GM21529 (cell line): ENCODE data around the gene NRP2.

Experiments used
- ATAC-seq: cut with Tn5 transposase; IDR thresholded peaks from one replicate; pipeline ENCODE4 v1.9.1; 2021; ENCODE audit not compliant: unreplicated experiment

NRP2 gene

DNA sequence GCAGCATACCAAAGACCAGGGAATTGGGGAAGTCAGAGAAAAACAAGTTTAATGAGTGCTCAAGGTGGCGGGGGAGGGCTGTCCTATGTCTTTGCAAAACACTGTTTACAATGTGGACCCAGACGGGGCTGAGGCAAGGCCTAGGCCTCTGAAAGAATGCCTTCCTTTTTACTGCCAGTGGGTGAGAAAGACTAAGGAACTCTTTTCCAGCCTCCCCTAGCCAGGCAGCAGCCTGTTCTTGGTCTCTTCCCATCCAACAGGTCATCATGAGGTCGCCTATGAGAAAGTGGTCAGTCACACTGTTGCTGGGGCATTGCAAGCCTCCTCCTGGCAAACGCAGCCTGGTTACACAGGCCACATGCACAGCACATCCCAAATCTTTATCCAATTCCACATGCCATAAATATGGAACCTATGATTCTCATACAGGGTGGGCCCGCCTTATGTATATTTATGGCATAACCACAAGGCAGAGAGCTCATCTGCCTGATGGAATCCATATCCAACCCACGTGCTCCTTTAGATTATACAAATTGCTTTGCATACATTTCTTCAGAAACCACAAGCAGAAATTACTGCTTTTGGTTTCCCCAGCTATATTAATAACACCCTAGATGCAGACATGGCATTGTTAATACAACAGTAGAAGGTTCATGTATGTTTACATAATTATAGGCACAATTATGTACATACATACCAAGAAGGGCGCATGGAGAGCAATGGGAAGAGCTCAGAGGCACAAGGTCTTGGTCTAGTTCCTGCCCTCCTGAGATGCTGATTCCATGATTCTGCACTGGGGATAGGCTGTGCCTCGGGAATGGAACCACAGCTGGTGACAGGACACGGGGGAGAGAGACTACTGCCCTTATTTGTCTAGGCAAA, 48.6 kb downstream of the NRP2 start:
- peak; percentile 5 for ATAC-seq

DNA sequence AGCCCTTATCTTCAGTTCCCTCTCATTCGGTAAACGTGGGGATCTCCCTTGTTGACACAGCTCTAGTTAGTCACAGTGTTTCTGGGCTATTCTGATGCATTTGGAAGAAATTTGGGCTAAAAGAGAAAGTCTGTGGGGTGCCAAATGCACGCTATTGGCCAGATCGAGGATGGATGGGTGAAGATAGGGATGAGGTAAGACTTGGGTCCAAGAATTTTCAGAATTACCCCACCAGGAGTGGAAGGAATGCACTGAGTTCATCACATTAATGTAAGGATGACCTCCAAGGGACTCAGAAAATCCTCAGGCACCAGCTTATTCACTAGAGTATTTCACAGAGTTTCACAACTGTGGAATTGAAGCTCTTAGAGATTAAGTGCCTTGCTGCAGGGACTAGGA, 49.3 kb downstream of the NRP2 start:
- peak; percentile 86 for ATAC-seq

DNA sequence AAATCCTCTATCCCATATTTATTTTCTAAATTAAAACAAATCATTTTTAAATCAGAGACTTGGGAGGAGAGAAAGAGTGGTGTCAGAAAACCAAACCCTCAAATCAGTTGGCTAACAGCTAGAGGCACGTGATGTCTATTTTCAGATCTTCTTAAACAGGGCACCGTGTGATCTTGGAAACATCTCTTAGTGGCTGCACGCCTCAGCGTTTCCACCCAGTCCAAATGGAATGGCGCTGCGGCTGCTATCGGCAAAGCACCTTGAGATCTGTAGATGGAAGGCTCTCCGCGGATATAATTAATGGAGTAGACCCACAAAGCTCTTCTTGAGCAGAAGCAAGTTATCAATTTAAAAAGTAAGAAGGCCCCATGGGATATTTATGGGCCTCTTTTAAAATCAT, 50.0 kb downstream of the NRP2 start:
- no peak for ATAC-seq

DNA sequence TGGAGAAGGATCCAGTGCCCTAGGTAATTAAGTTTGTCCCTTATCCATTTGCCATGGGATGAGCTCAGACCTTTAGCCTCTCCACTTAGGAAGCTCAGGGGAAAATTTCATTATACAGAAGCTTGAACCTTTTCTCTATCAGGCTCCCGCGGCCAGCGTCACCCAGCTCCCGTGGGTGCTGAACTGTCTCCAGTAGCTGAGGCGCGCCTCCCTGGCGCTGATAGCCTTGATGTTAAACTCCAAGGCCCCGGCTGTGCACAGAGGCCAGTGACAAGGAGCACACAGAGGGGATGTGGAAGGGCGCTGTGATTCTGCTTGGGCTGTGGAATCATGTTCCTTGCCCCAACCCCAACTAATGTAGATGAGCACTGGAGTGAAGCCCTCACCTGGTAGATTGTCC, 50.8 kb downstream of the NRP2 start:
- ATAC-seq: no peak

DNA sequence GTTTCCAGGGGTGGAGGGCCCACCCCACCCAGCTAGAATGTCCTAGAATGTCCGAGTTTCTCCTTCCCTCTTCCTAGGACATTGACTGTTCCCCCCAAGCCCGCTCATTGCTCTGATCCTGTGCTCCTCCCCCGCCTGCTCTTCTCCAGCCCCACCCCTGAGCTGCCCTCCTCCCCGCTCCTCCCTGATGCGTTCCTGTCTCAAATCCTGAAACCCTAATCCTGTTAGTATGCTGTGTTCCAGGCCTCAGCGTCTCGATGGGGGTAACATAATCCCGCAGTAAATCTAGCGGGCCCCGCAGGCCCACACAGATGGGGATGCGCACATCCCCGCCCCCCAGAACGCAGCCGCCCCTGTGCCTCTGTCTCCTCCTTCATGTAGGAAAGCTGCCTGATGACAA, 51.3 kb downstream of the NRP2 start:
- ATAC-seq: no peak

DNA sequence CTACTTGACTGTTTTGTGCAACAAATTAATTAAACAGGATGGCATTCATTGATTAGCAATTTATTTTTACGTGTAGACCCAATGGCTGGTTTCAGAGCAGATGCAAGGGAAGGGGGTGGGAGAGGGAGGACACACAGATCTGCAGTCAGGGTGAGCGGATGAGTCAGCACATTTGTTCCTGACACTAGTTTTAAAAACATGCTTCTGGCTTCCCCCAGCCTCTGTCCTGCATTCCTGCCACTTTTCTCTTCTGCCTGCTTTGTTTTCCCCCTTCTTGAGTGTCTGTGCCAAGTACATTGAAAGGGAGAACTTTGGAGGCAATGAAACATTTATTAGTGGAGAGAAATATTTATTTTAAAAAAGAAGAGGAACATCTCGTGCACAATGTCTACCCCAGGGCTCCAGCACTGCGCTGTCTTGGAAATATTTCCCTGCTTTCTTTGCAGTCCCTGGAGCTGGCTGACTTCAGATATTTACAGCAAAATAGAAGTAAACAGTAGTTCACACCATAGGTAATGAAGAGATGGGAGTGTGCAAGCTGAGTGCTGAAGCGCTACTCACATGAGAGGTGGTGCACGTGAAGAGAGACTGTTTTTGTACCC, 52.2 kb downstream of the NRP2 start:
- ATAC-seq: no peak

DNA sequence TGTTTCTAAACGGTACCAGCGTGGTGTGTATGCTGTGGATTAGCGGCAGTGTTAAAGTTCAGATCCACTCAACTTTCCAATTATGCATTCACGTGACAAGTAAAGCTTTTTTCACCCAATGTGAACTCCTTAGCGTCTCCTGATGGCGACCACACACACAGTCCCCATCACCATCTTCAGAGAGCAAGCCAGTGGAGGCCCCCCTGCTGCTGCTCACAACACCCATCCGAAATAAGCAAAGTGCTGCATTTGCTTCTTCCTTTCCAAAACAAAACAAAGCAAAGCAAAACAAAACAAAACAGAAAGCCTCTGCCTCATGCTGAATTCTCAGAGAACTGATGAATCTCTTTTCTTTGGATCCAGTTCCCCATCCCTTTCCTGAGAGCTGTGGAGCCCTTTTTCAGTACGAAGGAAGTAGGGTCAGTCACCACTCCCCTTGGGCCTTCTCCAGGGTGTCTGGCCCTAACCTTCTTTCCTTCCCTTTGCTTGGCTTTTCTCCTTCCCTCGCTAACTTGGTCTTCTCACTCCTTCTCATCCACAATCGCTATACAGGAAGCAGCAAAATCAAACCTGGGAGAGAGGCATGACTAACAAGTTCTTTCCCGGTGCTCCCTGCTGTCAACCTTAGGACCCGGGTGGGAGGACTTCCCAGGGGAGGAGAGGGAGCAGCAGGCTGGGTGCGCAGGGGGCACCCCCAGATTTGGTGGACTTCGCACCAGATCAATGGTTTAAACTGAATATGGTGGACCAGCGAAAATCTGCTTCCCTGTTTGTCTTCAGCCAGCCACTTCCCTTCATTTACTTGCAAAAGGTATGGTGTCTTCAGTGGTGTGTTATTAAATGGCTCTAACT, 56.0 kb downstream of the NRP2 start:
- ATAC-seq: no peak

DNA sequence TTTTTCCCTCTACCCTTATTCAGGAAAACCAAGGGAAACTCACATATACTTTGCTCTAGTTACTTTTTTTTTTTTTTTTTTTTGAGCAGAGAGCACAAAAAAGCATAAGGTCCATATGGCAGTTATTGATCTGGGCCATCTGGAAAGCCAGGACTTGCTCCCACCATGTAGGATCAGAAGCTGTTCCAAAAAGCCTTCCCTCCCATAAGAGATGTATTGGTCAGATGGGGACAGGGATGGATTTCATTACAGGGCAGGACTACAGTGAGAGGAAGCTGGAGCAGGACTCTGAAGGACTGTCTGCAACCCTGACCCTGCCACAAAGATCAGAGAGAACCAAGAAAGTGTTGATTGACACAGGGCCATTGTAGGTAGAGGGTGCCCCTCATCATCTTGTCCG, 57.3 kb downstream of the NRP2 start:
- no peak for ATAC-seq

DNA sequence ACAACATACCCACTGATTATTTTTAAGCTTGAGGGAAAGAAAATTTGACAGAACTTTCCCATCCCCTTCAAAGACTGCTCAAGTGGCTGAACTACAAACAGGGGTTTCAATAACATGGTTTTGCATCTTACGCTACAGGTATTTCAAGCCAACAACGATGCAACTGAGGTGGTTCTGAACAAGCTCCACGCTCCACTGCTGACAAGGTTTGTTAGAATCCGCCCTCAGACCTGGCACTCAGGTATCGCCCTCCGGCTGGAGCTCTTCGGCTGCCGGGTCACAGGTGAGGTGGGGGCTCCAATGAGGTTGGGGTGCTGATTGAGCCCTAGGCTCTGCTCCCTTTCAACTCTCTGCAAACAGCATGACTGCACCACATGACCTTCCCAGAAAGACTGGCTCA, 58.1 kb downstream of the NRP2 start:
- no peak for ATAC-seq

DNA sequence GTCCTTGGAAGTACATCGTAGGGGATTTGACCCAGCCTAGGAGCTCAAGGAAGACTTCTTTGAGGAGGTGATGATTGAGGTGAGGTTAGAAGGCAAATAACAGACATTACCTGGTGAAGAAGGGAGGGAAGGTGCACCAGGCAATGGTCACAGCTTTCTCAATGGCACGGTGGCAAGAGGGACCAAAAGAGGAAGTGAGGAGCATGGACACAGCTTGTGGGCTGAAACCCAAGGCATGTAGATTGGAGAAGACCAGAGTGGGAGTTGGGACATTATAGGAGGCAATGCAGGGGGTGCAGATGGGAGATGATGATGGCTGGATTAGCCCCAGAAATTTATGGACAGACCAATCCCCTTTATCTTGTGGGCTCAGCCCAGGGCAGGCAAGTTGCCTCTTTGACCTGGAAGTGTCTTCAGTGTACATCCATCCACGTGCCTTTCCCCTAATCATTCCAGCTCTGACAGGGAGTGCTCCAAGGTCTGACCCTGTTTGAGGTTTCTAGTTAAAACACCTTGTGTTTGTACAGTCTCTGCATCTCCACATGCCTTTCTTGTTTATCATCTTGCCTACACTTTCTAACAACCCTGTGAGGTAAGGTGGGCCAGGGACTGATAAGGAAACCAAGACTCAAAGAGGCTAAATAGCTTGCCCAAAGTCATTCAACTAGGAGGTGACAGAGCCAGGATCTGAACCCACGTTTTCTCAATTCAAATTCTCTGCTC, 59.1 kb downstream of the NRP2 start:
- no peak for ATAC-seq

DNA sequence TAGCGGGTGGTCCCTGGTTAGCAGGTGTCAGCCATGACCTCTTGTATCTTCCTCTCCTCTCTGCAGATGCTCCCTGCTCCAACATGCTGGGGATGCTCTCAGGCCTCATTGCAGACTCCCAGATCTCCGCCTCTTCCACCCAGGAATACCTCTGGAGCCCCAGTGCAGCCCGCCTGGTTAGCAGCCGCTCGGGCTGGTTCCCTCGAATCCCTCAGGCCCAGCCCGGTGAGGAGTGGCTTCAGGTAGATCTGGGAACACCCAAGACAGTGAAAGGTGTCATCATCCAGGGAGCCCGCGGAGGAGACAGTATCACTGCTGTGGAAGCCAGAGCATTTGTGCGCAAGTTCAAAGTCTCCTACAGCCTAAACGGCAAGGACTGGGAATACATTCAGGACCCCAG, 60.8 kb downstream of the NRP2 start:
- ATAC-seq: no peak

DNA sequence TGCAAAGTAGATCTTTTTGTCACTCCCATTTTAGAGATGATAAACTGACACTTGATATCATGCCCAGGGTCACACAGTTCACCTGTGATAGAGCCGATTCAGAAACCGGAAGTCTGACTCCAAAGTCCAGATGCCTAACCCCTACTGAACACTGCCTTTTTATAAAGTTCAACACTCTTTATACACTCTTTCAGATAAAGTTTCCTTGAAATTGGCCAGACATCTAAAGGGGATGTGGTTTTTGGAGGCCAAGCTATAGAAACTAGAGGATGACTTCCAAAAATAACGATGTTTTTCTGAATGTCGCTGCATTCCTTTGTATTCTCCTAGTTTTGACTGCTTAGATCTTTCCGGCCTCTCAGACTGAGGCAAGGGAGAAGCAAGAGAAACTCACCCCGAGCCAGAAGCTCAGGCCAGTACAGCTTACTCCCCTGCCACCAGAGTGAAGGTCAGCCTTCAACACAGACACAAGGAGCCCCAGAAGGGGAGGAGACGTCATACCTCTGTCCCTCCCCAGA, 61.8 kb downstream of the NRP2 start:
- no peak for ATAC-seq

DNA sequence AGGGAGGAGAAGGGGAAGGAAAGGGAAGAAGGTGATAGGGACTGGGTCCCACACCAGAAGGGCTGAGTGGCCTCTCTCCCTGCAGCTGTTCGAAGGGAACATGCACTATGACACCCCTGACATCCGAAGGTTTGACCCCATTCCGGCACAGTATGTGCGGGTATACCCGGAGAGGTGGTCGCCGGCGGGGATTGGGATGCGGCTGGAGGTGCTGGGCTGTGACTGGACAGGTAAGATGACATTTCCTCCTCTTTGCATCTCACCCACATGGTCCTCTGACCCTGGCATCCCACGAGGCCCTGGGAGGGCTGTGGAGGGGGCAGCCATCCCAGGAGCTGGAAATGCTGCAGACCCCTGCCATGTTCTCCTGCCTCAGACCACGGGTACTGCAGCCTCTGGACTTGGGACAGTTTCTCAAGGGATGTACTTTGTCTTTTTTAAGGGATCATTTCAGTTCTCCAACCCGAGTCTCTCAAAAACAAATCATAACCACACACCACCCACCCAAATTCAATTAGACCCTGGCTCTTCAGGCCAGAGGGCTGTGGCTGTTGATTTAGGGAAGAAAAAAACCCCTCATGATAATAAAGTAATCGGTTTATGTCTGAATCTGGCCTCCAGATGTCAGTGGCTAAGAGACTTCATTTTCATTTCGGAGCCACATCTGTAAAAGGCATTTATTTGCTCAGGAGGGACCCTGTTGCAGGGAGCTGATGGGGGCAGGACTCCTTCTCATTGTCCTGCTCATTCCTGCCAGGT, 63.5 kb downstream of the NRP2 start:
- no peak for ATAC-seq

DNA sequence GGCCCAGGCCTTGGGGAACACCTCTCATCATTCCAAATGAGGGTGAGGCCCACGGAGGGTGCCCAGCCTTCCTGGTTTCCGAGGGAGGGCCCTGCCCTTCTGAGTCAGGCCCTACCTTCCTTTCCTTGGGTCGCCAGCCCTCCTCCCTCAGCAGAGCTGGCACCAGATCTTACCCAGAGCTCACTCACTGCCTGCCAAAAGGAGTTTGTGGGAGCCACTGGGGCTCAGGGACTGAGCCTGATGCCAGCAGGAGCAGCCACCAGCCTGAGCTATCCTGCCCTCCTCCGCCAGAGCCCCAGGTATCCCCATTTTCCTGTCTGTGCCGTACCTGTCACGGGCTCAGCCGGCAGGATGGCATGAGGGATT, 64.1 kb downstream of the NRP2 start:
- no peak for ATAC-seq

DNA sequence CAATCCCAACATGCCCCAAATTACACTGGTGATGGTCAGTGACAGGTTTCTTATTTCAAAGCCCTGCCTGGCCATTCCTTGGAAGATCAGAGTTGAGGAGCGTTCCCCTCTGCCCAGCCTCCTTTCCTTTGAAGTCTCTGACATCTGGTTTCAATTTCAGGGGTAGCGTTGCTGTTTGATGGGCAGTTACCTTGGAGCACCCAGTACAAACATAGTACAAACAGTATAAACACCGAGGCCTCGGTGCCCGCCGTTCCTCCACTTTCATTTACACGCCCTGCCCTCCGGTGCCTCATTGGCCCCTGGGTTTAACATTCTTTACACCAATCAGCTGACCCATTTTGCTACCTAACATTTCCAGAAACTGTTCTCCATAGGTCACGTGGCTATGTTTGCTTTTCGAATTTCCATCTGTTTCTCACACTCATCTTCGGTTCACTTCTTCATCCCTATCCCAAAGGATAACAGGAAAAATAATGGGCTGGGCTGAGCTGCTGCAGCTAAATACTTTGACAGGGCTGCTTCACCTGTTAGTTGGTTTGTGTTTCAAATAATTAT, 65.6 kb downstream of the NRP2 start:
- no peak for ATAC-seq

DNA sequence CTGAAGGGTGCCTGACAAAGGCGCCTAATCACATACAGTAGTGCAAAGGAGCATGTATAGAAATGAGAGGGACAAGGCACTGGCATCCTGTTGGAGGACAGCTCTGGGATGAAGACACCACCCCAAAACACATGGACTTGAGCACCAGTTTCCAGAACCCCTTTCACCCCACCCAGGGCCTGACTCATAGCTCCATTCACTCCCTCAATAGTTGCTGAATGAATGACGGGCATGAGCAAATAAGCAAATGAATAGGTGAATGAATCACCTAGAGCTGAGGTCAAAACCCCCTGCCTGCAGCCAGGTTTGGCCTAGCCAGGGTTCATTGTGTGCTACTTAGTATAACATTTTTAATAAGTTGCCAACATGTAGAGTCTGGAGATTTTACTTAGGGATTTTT, 66.3 kb downstream of the NRP2 start:
- ATAC-seq: no peak

DNA sequence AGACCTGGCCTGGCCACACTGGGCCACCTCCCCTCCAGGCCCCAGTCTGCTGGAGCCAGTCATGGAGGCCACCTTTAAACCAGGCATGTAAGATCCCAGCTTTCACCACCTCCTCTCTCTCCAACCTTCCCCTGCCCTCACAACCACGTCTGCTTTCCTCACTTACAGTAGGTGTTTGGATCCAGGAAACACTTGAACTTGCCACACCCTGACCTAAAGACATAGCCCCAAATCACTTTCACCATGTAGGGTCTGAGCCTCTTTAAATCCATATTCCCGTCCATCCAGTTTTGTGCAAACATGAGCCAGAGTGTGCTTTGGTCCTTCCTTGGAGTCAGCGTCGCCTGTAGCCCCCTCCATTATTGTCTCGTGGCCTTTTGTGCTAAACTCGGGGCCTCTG, 66.8 kb downstream of the NRP2 start:
- no peak for ATAC-seq

DNA sequence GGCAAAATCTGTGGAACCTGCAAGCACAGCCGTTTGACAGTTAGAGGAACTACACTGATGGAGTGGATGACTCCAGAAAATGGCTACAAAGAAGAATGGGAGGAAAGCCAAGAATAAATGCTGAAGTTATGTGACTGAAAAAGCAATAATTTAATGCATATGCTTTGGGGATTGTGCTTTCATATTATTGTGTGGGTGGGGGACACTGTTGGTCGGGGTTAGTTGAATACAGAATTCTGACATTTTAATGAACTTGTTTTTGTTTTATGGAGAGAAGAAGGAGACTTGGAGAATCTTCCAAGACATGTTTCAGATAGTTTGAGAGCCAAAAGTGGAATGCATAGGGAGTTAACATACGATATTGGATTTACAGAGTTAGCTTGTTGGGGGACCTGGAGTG, 68.5 kb downstream of the NRP2 start:
- no peak for ATAC-seq

DNA sequence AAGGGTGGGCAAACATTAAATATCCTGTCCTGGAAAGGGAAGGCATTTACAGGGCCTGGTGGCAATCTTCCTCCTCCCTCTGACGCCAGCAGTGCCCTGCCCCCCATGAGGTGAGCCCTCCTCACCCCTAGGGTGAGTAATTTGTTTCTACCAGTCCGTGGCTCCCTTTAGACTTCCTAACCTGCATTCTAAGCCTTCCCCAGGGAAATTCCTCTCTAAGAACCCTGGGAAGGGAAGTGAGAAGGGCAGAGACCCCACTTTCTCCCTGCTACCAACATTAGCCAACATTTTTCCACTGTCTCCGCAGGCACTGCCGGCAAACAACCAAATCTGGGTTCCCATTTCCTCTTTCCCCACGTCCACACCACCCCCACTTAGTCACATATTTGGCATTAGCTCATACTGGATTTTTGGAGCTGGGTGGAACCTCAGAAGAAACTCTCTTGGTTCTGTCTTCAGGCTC, 69.3 kb downstream of the NRP2 start:
- no peak for ATAC-seq

DNA sequence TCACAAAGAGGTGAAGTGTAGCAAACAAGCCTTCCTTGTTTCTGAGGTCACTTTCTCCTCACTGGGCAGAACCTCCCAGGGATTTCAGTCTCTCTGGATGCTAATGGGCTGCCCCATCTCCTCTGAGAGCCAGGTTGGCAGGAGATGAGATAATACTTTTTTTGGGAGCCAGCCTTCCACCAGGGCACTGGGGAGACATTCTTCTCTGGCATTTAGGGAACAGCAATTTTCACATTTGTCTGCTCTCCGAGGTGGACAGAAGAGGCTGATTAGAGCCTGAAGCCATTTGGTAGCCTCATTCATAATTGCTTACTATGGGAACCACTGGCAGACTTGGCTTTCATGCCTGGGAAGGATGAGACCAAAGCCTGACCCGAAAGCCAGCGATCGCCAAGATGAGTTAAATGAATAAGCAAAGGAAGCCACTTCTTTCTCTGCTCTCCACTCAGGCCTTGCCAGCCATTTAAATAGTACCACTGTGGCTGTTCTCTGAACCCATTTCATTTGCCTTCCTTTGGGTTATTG, 70.1 kb downstream of the NRP2 start:
- no peak for ATAC-seq
